Measurements from ENCODE around the gene INPP5D.
A peak's percentile ranks its signal among the peaks of the same experiment; 100 is the strongest.

INPP5D gene

DNA sequence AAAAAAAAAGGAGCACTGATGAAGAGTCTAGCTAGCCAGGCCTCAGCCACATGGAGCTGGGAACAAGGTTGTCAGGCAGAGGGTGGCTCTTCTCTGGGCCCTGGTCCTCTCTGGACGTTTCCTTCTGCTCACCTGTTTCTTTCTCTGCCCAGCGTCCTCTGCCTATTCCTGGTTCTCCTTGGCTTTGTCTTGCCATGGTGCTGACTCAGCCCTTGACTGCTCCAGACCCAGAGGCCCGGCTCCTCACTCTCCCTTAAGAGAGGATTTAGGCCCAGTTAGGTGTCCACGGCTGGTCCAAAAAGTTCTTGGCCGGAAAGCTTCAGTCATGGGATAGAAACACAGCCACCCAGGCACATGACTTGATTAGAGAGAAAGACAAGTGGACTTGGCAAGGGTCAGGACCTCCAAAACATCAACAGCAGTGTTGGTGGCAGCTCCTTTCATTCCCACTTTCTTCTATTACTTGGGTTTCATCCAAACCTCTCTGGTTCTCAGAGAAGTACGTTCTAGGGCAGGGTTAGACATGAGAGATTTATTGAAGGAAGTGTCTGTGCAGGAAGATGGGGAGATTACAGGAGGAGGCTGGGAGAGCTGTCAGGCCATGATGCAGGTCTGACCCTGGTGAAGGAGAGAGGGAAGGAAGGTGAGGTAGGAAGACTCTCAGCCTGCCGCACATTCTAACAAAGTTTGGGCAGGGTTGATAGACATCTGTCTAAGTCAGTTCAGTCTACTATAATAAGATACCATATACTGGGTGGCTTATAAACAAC is 176.9 kb downstream of the INPP5D start:
- no peak for DNase-seq (ENCODE audit: low spot score)

DNA sequence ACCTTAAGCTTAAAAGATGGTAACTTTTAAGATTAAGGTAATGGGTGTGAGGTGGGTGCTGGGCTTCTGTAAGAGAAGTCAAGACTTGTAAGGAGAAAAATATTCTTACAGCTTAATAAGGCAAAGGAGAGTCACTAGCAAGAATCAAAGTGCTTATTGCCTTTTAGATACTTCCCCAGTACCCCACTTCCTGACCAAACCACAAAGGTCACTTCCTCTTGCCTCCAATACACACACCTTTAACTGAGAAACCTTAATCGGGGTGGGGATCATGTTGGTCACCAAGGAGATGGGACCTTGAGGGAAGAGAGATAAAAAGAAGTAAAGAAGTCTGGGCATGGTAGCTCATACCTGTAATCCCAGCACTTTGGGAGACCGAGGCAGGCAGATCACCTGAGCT is 180.8 kb downstream of the INPP5D start:
- peak; percentile 24 for DNase-seq (ENCODE audit: low spot score)

DNA sequence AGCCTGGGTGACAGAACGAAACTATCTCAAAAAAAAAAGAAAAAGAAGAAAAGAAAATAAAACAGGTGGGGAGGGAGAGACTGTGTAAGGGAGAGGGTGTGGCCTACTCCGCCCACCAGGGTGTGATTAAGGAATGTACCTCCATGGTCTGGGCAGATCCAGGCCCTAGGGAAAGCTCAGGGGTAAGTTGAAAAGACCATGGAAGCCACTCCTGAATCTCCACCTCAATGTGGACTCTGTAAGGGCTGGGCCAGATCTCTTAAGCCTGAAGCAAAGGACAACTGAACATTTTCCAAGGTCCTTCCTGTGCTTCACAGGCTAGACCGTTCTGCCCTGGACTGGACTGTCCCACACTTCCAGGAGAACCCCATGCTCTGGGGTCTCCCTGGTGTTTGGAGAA is 181.7 kb downstream of the INPP5D start:
- DNase-seq (ENCODE audit: low spot score): no peak

DNA sequence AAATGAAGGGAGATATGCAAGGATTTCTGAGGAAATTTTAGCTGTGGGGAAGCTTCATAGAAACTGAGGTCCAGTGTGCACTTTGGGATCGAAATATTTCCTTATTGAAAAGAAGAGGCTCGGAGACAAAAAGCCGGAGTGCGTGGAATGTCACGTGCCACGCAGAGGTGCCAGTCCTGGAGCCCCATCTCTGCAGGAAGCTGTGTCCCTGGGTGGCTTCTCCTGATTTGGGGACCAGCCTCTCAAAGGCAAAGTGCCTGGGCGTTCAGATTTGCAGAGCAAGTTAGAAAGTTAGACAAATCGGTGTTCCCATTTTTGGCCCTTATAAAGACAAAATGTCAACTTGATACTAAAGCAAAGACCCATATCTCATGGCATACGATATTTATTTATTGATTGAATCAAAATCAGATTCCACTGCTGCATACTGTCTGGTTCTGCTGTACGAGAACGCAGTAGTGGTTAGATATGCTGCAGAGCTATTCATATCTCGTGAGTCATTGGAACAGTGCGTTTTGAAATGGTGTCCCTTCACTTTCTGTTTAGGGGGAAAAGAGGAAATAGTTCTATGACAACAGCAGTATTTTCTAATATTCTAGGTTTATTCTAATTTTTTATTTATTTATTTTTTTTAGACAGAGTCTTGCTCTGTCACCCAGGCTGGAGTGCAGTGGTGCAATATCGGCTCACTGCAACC is 182.2 kb downstream of the INPP5D start:
- no peak for DNase-seq (ENCODE audit: low spot score)

DNA sequence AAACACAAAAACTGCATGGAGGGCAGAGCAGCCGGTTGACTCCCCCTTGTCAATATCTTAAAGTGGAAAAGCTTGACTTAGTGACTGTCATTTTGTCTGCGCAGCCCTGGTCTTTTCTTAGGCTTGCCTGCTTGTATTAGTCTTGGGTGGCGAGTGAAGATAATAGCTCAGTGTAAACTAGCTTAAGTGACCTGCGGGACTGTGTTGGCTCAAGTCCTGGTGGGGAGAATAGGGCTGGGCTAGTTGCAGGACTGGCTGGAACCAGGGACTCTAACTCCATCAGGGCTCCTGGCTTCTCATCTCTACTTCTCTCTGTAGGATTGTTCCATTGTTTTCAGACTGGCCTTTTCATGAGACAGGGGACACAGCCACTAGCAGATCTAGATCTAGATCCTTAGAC is 183.2 kb downstream of the INPP5D start:
- DNase-seq (ENCODE audit: low spot score): no peak

DNA sequence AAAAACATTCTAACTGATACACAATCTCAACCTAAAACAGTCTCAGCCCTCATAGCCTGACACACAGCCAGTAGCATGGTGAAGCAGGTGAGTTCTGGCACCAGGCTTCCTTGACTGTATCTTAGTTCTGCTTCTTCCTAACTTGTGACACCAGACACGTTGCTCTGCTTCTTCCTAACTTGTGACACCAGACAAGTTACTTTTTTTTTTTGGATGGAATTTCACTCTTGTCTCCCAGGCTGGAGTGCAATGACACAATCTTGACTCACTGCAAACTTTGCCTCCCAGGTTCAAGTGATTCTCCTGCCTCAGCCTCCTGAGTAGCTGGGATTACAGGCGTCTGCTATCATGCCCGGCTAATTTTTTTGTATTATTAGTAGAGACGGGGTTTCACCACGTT is 184.7 kb downstream of the INPP5D start:
- DNase-seq (ENCODE audit: low spot score): no peak

DNA sequence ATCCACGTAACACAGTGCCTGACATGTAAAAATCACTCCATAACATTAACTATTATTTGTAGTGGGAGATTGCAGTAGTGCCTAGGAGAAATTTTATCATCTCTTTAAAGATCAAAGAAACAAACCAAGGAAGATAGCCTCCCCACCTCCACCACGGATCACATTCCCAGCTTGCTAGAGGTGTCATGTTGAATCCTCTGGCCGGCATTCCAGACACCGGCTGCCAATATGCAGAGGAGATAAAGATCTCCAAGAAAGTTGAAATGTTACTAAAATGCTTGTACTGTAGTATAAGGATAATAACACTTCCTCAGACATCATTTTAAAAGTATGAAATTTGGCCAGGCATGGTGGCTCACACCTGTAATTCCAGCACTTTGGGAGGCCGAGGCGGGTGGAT is 185.3 kb downstream of the INPP5D start:
- no peak for DNase-seq (ENCODE audit: low spot score)

DNA sequence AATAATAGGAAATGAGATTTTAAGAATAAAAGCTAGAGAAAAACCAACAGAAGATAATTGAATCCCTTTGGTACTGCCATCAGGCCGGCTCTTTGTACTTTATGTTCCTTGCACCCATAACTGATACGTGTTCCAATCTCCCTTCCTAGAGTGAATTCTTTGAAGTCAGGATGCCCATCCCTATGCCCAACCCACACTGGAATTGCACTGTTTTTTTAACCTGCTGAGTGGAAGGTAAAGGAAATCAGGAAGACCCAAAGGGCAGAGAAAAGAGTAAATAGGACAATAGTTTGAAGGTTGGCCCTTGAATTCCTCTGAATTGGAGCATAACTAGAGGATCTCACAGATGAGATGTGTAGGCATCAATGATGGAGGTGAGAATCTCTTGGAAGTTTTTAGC is 187.0 kb downstream of the INPP5D start:
- DNase-seq (ENCODE audit: low spot score): no peak

DNA sequence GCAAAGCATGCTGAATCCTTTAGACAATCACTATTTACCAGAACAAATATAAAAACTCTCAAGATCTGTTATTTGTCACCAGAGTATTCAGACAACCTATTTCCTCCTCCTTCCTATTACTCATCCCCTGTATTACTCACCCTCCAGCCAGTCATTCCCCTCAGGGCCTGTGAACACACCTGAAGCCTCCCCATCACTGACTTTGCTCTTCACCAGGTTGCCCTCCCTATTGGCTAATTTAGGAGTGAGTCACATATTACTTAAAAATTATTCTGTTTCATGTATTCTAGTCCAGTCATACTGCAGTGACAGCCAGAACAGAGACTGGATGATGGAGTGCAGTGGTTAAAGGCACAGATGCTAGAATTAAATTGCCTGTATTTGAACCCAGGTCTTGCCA is 187.6 kb downstream of the INPP5D start:
- no peak for DNase-seq (ENCODE audit: low spot score)

DNA sequence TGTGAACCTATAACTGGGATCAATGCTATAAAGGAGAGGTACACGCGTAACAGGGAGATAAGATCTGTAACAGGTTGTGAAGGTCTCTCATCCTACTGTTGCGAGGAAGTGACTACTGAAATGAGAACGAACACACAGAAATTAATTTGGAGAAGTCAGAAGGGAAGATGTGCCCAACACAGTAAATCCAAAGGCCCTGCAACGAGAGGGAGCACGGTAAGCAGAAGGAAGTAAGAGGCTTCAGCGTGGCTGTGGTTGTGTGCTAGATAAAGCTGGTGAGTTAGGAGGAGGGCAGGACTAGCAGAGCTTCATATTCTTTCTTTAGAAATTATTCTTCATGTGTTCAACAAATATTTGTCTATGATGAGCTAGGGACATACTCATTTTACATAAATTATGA is 188.9 kb downstream of the INPP5D start:
- no peak for DNase-seq (ENCODE audit: low spot score)

DNA sequence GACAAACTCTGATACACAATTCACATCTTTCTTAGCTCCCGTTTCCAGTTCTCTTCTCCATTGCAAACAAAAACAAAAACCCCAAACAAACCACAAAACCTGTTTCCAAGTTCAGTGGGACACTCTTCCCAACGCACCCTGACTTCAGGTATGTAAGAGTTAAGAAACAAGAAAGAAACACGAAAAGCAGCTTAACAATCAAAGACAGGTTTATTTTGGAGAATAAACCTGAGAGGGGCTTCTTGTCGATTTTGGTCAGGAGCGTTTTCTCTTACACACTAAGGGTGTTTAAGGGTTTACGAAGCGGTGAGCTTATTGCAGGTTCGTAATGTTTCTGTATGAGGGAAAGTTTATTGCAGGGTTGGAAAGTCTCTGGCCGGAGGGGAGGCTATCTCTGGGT is 190.4 kb downstream of the INPP5D start:
- no peak for DNase-seq (ENCODE audit: low spot score)

DNA sequence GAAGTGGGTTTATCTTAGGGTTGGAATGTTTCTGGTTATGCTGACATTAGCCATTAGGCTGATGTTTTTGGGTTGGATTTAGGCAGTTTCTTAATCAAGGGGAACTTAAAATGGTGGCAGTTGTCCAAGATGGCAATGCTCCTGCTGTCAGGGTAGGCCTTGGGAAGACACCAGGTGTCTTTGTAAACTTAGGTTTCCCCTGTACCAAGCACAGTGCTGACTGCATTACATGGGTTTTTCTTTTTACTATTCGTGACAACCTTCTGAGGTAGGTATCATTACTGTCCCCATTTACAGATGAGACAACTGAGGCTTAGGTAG is 190.8 kb downstream of the INPP5D start:
- no peak for DNase-seq (ENCODE audit: low spot score)

DNA sequence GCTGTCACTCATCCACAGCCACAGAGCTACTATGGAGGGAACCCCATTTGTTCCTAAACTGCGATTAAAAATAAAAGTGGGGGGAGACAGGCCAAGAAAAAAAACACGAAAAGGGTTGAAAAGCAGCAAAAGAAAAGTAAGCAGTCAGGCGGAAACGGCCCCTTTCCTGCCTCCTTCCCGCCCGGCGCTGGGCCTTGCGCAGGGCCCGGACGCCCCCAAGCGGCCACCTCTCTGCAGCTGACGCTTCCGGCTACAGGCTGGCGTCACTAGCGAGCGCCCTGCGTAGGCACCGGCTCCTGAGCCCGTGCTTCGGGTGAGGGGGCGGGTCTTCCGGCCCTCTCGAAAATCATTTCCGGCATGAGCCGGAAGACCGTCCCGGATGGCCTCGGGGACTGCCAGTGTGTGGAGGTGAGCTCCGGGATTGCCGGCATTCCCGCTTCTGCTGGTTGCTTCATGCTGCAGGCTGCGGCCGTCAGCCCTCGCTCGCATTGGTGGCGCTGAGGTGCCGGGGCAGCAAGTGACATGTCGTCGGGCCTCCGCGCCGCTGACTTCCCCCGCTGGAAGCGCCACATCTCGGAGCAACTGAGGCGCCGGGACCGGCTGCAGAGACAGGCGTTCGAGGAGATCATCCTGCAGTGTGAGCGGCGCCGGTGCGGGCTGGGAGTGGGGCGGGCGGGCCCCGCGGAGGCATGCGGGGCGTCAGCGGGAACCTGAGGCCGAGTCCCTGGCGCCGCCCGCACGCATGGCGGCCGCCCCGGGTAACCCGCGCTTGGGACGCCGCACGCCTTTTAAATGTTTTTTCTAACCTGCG is 191.4 kb downstream of the INPP5D start, which contains the start of gene ATG16L1:
Gene ATG16L1 (plus strand): TSS at position 368 of the 811 bp plus-strand sequence. CDS start 155 bp downstream, at position 523.
- DNase-seq (ENCODE audit: low spot score): peak; percentile 98

DNA sequence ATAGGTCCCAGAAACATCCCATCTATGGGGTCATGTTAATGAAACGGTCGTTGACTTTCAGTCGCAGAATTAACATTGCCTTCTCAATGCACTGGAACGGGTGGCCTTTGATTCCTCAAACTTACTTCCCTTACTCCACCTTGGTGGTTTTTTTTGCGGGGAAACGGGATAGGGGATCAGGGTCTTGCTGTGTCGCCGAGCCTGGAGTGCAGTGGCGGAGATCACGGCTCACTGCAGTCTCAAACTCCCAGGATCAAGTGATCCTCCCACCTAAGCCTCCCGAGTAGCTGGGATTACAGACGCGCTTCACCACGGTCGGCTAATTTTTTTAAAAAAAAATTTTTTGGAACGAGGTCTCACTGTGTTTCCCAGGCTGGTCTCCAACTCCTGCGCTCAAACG is 192.1 kb downstream of the INPP5D start:
- no peak for DNase-seq (ENCODE audit: low spot score)

DNA sequence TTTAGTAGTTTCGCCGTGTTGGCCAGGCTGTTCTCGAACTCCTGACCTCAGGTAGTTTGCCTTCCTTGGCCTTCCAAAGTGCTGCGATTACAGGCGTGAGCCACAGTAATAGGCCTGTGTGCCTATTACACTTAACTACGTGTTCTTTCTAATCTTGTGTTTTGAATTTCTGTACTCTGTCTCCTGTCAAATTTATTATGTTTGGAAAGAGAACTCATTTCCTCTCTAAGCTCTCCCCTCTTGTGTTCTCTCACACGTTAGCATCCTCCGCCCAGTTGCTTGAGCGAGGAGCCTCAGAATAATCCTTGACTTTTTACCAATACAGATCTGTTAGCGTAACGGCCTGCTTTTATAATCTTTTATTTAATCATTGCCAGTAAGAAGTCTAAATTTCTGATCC is 195.0 kb downstream of the INPP5D start:
- DNase-seq (ENCODE audit: low spot score): no peak

DNA sequence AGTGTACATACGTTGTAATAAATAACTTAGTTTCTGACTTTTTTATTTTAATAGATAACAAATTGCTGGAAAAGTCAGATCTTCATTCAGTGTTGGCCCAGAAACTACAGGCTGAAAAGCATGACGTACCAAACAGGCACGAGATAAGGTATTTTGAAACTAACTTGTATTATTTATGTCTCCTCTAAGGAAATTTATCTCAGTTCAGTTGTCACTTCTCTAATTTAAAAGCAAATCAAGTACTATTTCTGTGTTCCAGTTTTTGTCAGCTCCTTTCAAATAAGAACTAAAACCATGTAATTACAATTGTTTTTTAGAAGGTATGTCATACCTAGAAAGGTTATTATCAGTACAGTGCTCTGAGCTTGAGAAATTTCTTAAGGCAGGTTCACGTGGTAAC is 195.9 kb downstream of the INPP5D start:
- DNase-seq (ENCODE audit: low spot score): peak; percentile 69

Data from germinal center (tissue), 1 donor.